Thyroid gland (tissue), 4 donors: ENCODE measurements around the gene MEN1. TPM values are rescaled to one million over a fixed set of nuclear protein-coding genes. Genes with fewer than 3 reads are reported as not detected.

ENCODE experiments used
- DNase-seq, 2 donors: peaks; one replicate each; pipeline ENCODE4 v3.0.0-alpha.2; 2019
- H3K27ac ChIP-seq, 3 donors: fragments of 200-600 bp; sonication (generic); 1 replicate in 2 of 3; 2 replicates in 1 of 3; pipeline ENCODE4 v1.5.1; 2016 to 2019; ENCODE audit warnings: mild to moderate bottlenecking in 1 of 3, moderate library complexity in 1 of 3
- H3K27me3 ChIP-seq: fragments of 200-600 bp; sonication (generic); one replicate; pipeline ENCODE4 v1.5.1; 2019
- H3K36me3 ChIP-seq, 2 donors: fragments of 200-600 bp; sonication (generic); one replicate each; pipeline ENCODE4 v1.5.1; 2016 to 2019
- H3K4me1 ChIP-seq, 2 donors: fragments of 200-600 bp; sonication (generic); one replicate each; pipeline ENCODE4 v1.5.1; 2017 to 2019
- H3K4me3 ChIP-seq, 3 donors: fragments of 200-600 bp; sonication (generic); replicated peaks in 1 of 3; 1 replicate in 2 of 3; 2 replicates in 1 of 3; pipeline ENCODE4 v1.5.1; 2016; ENCODE audit warnings: mild to moderate bottlenecking in 1 of 3
- H3K9me3 ChIP-seq: fragments of 200-600 bp; sonication (generic); one replicate; pipeline ENCODE4 v1.5.1; 2017
- CTCF ChIP-seq, 6 experiments: fragments of 200-600 bp in 3 of 6; fragments of 450-650 bp in 3 of 6; sonication (generic) in 3 of 6; IDR thresholded peaks; one replicate each; pipeline ENCODE4 v1.5.1; 2016 to 2019; ENCODE audit warnings: antibody characterized with exemption in 6 of 6, mild to moderate bottlenecking in 2 of 6, inconsistent platforms in 1 of 6, moderate library complexity in 1 of 6
- POLR2A ChIP-seq, 2 donors: fragments of 450-650 bp; IDR thresholded peaks; one replicate each; pipeline ENCODE4 v1.6.1; 2017; ENCODE audit warnings: antibody characterized with exemption in 2 of 2, mild to moderate bottlenecking in 2 of 2, moderate library complexity in 1 of 2
- WGBS, 2 donors: methylation state at CpG; one replicate each; pipeline ENCODE4 v1.1.5; 2017; 5-methylcytosine and 5-hydroxymethylcytosine counted together
- intact Hi-C: fragments of 100-400 bp; cut with DNase I; formaldehyde crosslinking; loops from one replicate; pipeline ENCODE4 v1.15.1; 2023
- total RNA-seq, 4 donors: library from RNA; depleted of rRNA; stranded (reverse); fragments of >200 nt; gene quantifications; one replicate each; pipeline ENCODE4 v1.2.3, GENCODE V29; 2016

MEN1 gene
- total RNA-seq, 4 donors from 2014 or later, result 23.5 to 31.5 (median 25.1) TPM

- Histone ChIP-seq H3K4me3 (peak overlapping the region in 1 of 3 donors; percentile 60), H3K36me3 (peaks cover 17 to 18% of the 10 kb centered on the region in 2 donors), H3K4me1 (peaks cover 6 to 21% of the 10 kb centered on the region in 2 donors), H3K9me3 (no peaks in the 10 kb centered on the region), H3K27me3 (no peaks in the 10 kb centered on the region), H3K27ac (peak overlapping the region; percentile 57 to 89 (median 80))
- intact Hi-C loops, result no loop called here
- no peak for DNase-seq
- TF ChIP-seq CTCF (IDR thresholded peaks at IDR 0.05) (no peak), POLR2A (IDR thresholded peaks at IDR 0.05) (no peak)
- 67 to 68% methylated on average over 3 to 8 of the region's 13 CpGs for WGBS, 2 donors
Measured at GRCh38 chr11:64801561-64802369, 8.6 kb downstream of the MEN1 start.

- Histone ChIP-seq H3K4me3 (no peak overlapping the region), H3K4me1 (peaks cover 6 to 21% of the 10 kb centered on the region in 2 donors), H3K27me3 (no peaks in the 10 kb centered on the region), H3K27ac (peak overlapping the region in 1 of 3 donors; percentile 80), H3K9me3 (no peaks in the 10 kb centered on the region), H3K36me3 (peaks cover 21 to 23% of the 10 kb centered on the region in 2 donors)
- intact Hi-C loops, result no loop called here
- TF ChIP-seq POLR2A (IDR thresholded peaks at IDR 0.05) (no peak), CTCF (IDR thresholded peaks at IDR 0.05) (no peak)
- 77 to 94% methylated on average over 3 of the region's 9 CpGs for WGBS, 2 donors
- DNase-seq, result no peak
Measured at GRCh38 chr11:64801158-64801464, 9.2 kb downstream of the MEN1 start.

GRCh38 chr11:64800303-64801157 lies 9.8 kb downstream of the MEN1 start:
- H3K27ac ChIP-seq, result peak overlapping the region in 1 of 3 donors; percentile 43
- H3K27me3 ChIP-seq, result no peaks in the 10 kb centered on the region
- no peaks in the 10 kb centered on the region for H3K9me3 ChIP-seq
- peaks cover 6 to 21% of the 10 kb centered on the region in 2 donors for H3K4me1 ChIP-seq
- no peak overlapping the region for H3K4me3 ChIP-seq
- peaks cover 16 to 27% of the 10 kb centered on the region in 2 donors for H3K36me3 ChIP-seq
- intact Hi-C loops, result no loop called here
- 73 to 85% methylated on average over 4 to 16 of the region's 26 CpGs for WGBS, 2 donors
- no peak for DNase-seq
- TF ChIP-seq CTCF (IDR thresholded peaks at IDR 0.05) (no peak), POLR2A (IDR thresholded peaks at IDR 0.05) (no peak)

GRCh38 chr11:64799623-64800302 lies 10.6 kb downstream of the MEN1 start:
- peak overlapping the region in 1 of 3 donors; percentile 43 for H3K27ac ChIP-seq
- intact Hi-C loops, result no loop called here
- no peak overlapping the region for H3K4me3 ChIP-seq
- 55 to 65% methylated on average over 10 to 11 of the region's 14 CpGs for WGBS, 2 donors
- TF ChIP-seq POLR2A (IDR thresholded peaks at IDR 0.05) (no peak), CTCF (IDR thresholded peaks at IDR 0.05) (no peak)
- H3K36me3 ChIP-seq, result peaks cover 11 to 20% of the 10 kb centered on the region in 2 donors
- DNase-seq, result peak; percentile 28 to 42
- H3K9me3 ChIP-seq, result no peaks in the 10 kb centered on the region
- peaks cover 6 to 21% of the 10 kb centered on the region in 2 donors for H3K4me1 ChIP-seq
- H3K27me3 ChIP-seq, result no peaks in the 10 kb centered on the region
